22Rv1 (cell line): ENCODE measurements around the gene ISLR.

Source experiments
- ZFX ChIP-seq: fragments of 450-650 bp; IDR thresholded peaks from 2 replicates; pipeline ENCODE4 v1.6.1; 2017; ENCODE audit warnings: antibody characterized with exemption, borderline replicate concordance
- TF ChIP-seq, protein P1 (sequence below): fragments of 450-650 bp; IDR thresholded peaks from 2 replicates; pipeline ENCODE4 v1.5.1; 2017; ENCODE audit warnings: mild to moderate bottlenecking

GRCh38 chr15:74130155-74130848 lies 43.2 kb upstream of the ISLR start, which contains the start of gene ISLR2:
- TF ChIP-seq, protein P1, sequence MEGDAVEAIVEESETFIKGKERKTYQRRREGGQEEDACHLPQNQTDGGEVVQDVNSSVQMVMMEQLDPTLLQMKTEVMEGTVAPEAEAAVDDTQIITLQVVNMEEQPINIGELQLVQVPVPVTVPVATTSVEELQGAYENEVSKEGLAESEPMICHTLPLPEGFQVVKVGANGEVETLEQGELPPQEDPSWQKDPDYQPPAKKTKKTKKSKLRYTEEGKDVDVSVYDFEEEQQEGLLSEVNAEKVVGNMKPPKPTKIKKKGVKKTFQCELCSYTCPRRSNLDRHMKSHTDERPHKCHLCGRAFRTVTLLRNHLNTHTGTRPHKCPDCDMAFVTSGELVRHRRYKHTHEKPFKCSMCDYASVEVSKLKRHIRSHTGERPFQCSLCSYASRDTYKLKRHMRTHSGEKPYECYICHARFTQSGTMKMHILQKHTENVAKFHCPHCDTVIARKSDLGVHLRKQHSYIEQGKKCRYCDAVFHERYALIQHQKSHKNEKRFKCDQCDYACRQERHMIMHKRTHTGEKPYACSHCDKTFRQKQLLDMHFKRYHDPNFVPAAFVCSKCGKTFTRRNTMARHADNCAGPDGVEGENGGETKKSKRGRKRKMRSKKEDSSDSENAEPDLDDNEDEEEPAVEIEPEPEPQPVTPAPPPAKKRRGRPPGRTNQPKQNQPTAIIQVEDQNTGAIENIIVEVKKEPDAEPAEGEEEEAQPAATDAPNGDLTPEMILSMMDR, result no peak
- no peak for TF ChIP-seq ZFX
